Measurements from ENCODE around the gene BST2. TPM values are rescaled to one million over a fixed set of nuclear protein-coding genes. Genes with fewer than 3 reads are reported as not detected.

BST2 gene, protein sequence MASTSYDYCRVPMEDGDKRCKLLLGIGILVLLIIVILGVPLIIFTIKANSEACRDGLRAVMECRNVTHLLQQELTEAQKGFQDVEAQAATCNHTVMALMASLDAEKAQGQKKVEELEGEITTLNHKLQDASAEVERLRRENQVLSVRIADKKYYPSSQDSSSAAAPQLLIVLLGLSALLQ
- 161 and 210 TPM in 2 replicates for total RNA-seq

DNA sequence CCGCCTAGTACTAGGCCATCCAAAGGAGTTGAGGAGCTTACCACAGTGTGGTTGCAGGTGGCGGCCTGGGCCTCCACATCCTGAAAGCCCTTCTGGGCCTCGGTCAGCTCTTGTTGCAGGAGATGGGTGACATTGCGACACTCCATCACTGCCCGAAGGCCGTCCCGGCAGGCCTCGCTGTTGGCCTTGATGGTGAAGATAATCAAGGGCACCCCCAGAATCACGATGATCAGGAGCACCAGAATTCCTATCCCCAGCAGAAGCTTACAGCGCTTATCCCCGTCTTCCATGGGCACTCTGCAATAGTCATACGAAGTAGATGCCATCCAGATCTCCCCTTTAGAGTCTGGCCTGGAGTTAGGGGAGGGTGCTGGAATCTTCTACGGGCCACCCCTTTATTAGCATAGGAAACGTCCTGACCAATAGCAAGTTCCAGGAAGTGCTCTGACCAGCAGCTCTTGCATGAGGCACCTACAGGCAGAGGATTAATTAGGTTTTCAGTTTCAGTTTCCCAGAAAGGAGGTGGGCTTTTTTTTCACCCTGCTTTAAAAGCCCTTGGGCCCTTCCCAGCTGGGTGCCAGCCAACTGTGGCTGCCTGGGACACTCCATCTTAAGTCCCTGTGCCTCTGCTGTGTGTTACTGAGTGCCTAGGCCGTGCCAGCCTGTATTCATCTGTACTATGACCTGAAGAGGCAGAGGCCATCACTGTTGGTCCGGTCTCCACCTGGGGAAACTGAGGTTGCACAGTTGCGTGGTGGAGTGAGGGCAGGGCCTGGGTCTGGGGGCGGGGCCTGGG, at the start of gene BST2:
Gene BST2 (minus strand): TSS at position 381 of the 796 bp plus-strand sequence. CDS start 55 bp downstream, at position 326.
- peak; percentile 86 for DNase-seq (ENCODE audit: low read depth, low spot score)

DNA sequence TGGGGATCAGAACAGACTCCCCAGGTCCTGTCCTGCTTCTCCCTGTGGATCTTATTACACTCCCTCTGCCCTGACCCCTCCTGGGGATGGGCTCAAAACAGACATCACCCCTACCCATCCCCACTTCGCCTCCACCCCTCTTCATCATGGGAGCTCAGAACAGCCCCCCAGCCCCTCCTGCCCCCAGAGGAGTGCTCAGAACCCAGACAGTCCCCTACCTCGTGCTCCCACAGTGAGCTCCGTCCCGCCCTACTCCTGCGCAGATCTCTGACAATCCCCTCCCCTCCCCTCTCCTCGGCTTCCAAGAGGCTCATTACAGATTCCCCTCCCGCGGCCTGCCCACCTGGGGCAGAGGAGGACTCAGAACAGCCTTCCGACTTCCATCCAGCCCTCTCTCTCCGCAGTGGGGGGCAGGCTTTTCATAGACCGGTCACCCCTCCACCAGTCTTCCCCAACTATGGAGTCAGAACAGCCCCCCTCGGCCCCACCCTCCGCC, 49.2 kb upstream of the BST2 start:
- no peak for DNase-seq (ENCODE audit: low read depth, low spot score)

DNA sequence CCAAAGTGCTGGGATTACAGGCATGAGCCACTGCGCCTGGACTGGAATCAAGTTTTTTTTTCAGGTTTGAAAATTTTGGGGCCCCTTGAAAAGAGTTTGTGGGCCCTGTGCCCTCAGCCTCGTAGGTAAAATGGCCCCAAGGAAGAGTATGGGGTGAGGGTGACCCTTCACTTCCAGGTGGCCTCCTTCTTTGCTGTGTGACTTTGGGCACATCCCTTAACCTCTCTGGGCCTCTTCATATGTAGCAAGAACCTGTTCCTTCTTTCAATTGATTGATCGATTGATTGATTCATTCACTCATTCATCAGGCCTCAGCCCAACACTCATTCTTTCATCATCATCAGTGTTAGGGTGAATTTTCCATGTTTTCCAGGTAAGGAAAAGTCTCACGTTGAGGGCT, 46.4 kb upstream of the BST2 start:
- DNase-seq (ENCODE audit: low read depth, low spot score) = no peak

GRCh38 chr19:17450264-17451075, 45.0 kb upstream of the BST2 start:
- DNase-seq (ENCODE audit: low read depth, low spot score) = no peak

DNA sequence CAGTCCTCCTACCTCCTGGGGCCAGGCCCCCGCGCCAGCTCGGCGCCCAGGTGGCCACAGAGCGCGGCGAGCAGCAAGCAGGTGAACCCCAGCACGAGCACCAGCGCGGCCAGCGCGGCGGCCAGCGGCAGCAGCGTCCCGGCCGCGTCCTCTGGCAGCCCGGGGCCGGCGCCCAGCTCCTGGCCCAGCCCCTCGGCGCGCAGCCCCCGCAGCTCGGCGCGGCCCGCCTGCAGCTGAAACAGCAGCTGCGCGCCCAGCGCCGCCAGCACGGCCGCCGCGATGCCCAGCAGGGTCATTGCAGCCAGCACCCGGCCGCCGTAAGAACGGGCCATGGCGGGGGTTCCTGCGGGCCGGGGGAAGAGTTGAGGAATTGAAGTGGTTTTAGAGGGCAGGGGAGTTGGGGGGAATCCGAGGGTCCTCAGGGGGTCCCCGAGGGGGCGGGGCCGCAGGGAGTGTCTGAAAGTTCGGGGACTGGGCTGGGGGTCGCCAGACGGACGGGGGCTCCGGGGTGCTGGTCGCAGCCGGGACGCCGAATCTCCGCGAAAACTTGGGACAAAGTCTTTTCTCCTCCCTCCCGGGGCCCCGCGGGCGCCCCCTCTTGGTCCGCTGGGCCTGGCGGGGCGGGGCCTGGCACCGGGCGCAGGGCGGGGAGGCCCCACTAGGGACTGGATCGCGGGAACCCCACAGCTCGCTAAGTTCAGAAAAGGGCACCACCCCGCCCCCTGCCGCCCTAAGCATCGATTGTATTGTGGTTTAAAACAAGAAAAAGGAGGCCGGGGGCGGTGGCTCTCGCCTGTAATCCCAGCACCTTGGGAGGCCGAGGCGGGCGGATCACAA, 42.9 kb upstream of the BST2 start, which contains the start of gene TMEM221:
Gene TMEM221 (minus strand): TSS at position 538 of the 837 bp plus-strand sequence. CDS start 206 bp downstream, at position 332.
- no peak for DNase-seq (ENCODE audit: low read depth, low spot score)

- no peak for DNase-seq (ENCODE audit: low read depth, low spot score)
Observed at GRCh38 chr19:17447704-17448130, 42.3 kb upstream of the BST2 start.

- no peak for DNase-seq (ENCODE audit: low read depth, low spot score)
Observed at GRCh38 chr19:17445526-17446165, 40.2 kb upstream of the BST2 start.

DNA sequence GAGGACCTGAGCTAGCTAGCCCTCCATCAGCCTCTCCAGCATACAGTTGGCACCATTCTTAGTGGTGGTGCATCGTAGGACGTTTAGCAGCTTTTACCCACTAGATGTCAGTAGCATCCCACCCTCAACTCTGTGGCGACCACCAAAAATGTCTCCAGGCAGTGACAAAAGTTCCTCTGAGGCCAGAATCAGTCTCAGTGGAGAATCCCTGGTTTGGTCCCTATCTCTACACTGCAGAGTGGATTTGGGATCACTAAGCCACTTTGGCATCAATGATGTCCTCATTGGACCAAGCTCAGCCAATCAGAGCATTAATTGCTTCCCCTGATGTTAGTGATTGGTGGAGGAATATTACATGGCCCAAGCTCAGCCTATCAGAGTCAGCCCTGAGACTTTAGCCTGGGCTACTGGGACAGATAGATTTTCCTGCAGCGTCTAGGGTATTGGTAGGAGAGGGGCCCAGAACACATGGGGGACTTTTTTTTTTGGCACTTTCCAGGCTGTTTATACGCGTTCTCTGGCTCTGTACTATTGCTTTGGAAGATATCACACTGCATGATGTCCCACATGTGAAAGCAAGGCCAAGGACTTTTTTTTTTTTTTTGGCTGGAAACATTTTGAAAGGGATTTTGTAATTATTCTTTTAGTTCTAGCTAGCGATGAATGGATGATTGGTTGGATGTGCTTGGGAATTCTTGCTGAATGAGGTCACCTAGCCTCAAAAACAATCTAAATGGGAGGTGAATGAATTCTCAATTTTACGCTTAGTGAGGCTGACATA, 36.0 kb upstream of the BST2 start:
- no peak for DNase-seq (ENCODE audit: low read depth, low spot score)

DNA sequence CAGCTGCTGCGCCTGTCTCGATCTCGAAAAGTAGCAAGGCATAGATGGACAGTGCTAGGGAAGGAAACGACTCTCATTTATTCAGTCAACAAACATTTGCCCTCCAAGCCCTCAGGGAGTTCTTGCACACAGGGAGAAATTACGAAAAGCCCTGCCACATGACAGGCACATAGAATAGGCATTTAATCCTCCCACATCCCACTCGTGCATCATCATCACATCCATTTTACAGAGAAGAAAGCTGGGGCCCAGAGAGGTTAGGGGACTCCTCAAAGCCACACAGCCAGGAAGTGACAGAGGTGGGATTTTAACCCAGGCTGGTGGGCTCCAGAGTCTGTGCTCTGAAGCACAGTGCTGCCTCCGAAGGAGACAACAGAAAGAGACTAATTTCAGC, 31.4 kb upstream of the BST2 start:
- DNase-seq (ENCODE audit: low read depth, low spot score) = no peak

GRCh38 chr19:17436094-17436873, 30.9 kb upstream of the BST2 start:
- no peak for DNase-seq (ENCODE audit: low read depth, low spot score)

- no peak for DNase-seq (ENCODE audit: low read depth, low spot score)
Observed at GRCh38 chr19:17435218-17435617, 29.8 kb upstream of the BST2 start.

DNA sequence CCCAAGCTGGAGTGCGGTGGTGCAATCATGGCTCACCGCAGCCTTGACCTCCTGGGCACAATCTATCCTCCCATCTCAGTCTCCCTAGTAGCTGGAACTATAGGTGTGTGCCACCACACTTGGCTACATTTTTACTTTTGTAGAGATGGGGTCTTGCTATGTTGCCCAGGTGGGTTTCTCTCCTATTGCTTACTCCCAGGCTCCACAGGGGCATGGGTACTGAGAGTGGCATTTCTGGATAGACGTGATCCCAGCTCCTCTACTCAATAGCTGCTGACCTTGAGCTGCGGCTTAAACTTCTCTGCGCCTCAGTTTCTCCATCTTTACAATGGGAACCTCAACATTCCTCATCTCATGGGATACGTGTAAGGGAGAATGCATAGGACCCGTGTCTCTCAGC, 26.0 kb upstream of the BST2 start:
- no peak for DNase-seq (ENCODE audit: low read depth, low spot score)

DNA sequence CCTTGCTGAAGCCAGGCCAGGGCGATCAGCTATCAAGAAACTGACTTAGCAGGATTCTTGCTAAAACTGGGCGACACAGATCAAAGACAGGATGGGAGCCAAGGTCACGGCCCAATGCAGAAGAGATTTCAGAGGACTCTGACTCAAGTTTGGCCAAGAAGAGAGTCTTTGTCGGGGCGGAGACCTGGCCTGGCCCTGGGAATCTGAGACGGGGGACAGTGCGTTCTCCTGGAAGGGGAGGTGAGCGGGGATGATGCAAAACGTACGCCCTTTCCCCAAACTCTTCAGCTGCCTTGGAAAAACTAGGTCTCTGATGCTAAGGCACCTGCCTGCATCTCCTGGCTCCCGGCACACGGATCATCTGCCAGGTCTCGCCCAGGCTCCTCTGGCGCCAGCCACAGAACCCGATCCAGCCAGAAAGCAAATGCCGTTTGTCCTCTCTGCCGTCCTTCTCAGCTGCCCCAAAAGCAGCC, 24.2 kb upstream of the BST2 start:
- DNase-seq (ENCODE audit: low read depth, low spot score) = no peak

DNA sequence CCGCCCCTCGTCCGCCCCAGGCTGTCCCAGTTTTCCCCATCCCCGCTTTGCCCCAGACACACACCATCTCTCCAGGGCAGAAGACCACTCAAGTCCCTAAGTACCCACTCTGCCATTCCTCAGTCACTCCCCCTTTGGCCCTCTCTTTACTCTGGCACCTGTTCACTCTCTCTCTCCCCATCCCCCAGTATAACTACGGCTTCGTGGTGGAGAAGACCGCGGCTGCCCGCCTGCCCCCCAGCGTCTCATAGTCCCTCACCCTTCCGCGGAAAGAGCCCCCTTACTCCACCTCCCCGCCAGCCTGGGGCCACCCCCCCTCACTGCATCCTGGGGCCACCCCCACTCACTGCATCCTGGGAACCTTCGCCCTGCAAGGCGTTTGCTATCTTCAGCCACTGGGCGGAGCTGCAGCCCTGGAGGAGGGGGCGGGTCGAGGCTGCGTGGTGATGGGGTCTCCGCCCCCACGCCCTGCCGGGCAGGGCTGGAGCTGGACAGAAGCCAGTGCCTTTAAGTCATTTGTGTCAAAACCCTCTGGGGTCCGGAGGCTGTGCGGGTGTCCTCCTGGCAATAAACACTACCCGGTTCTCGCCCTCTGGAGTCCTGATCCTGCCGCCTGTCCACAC, 19.4 kb upstream of the BST2 start:
- no peak for DNase-seq (ENCODE audit: low read depth, low spot score)

DNA sequence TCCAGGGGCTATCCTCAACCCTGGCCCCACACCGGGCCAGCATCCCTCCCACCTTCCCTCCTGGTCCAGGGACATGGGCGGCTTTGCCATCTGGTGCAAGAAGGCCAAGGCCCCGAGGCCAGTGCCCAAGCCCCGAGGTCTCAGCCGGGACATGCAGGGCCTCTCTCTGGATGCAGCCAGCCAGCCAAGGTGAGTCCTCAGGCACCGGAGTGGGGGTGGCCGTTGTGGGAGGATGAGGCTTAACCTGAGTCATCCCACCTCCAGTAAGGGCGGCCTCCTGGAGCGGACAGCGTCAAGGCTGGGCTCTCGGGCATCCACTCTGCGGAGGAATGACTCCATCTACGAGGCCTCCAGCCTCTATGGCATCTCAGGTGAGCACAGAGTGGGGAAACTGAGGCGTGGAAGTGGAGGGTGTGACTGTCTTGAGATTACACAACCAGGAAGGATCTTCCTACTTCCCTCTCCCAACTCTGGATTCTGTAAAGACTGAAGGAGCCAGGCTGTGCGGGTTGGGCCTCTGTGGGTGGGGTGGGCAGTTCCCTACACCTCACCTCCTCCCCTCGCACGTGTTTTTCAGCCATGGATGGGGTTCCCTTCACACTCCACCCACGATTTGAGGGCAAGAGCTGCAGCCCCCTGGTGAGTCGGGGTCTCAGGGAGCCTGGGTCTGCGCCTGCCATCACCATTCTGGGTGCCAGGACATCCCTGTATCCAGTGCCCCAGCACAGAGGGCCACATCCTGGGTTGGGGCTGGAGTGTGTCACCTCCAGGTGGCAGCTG, 18.2 kb upstream of the BST2 start:
- no peak for DNase-seq (ENCODE audit: low read depth, low spot score)

- DNase-seq (ENCODE audit: low read depth, low spot score) = no peak
Observed at GRCh38 chr19:17421942-17422341, 16.5 kb upstream of the BST2 start.

- no peak for DNase-seq (ENCODE audit: low read depth, low spot score)
Observed at GRCh38 chr19:17420475-17420924, 15.1 kb upstream of the BST2 start.
